Neural cell (in vitro differentiated cells): ENCODE results near the gene G6PD. TPM values are rescaled to one million over a fixed set of nuclear protein-coding genes. Genes with fewer than 3 reads are reported as not detected.

Experiments used
- H2AFZ ChIP-seq: fragments of 200-600, 300-800 bp; sonication (generic), shearing (Covaris generic); 2 replicates; pipeline ENCODE4 v1.6.0; 2014; ENCODE audit warnings: low read depth, mild to moderate bottlenecking, antibody characterized with exemption, low read length, moderate library complexity
- H3F3A ChIP-seq: fragments of 200-600 bp; shearing (Covaris generic); 2 replicates; pipeline ENCODE4 v1.6.1; 2016; ENCODE audit warnings: mild to moderate bottlenecking, moderate library complexity, mixed read lengths, antibody characterized with exemption, low read length; ENCODE audit not compliant: insufficient read depth, poor library complexity, severe bottlenecking
- H3K27ac ChIP-seq: fragments of 200-600, 300-800 bp; sonication (generic), shearing (Covaris generic); 2 replicates; pipeline ENCODE4 v1.5.1; 2014; ENCODE audit warnings: mild to moderate bottlenecking, low read length, moderate library complexity
- H3K27me3 ChIP-seq: fragments of 300-800, 200-600 bp; sonication (generic), shearing (Covaris generic); 2 replicates; pipeline ENCODE4 v1.6.0; 2014; ENCODE audit warnings: mild to moderate bottlenecking, low read depth, low read length, moderate library complexity; ENCODE audit not compliant: insufficient read depth
- H3K36me3 ChIP-seq: fragments of 300-800, 200-600 bp; sonication (generic), shearing (Covaris generic); 2 replicates; pipeline ENCODE4 v1.5.1; 2014; ENCODE audit warnings: mild to moderate bottlenecking, antibody characterized with exemption, low read length, moderate library complexity; ENCODE audit not compliant: insufficient read depth
- H3K4me2 ChIP-seq: fragments of 300-800, 200-600 bp; sonication (generic), shearing (Covaris generic); 2 replicates; pipeline ENCODE4 v1.6.0; 2014; ENCODE audit warnings: mild to moderate bottlenecking, low read length
- H3K4me3 ChIP-seq: fragments of 300-800, 200-600 bp; sonication (generic), shearing (Covaris generic); 2 replicates; pipeline ENCODE4 v1.5.1; 2014; ENCODE audit warnings: mild to moderate bottlenecking, low read length, moderate library complexity
- H3K79me2 ChIP-seq: fragments of 200-600 bp; shearing (Covaris generic); replicated peaks from 2 replicates; pipeline ENCODE4 v1.6.0; 2014; ENCODE audit warnings: mild to moderate bottlenecking, low read length, moderate library complexity; ENCODE audit not compliant: insufficient read depth
- H3K9ac ChIP-seq: fragments of 300-800, 200-600 bp; sonication (generic), shearing (Covaris generic); 2 replicates; pipeline ENCODE4 v1.6.1; 2016; ENCODE audit warnings: mild to moderate bottlenecking, low read length, mixed read lengths
- H3K9me2 ChIP-seq: fragments of 200-600 bp; shearing (Covaris generic); 2 replicates; pipeline ENCODE4 v1.6.1; 2016; ENCODE audit warnings: mild to moderate bottlenecking, low read length, mixed read lengths; ENCODE audit not compliant: insufficient read depth
- H3K9me3 ChIP-seq: fragments of 200-600, 300-800 bp; sonication (generic), shearing (Covaris generic); 2 replicates; pipeline ENCODE4 v1.6.1; 2016; ENCODE audit warnings: mild to moderate bottlenecking, mixed run types, low read length, moderate library complexity, mixed read lengths
- H4K20me1 ChIP-seq: fragments of 200-600 bp; shearing (Covaris generic); 2 replicates; pipeline ENCODE4 v1.6.1; 2016; ENCODE audit warnings: mild to moderate bottlenecking, mixed run types; ENCODE audit not compliant: insufficient read depth
- CTCF ChIP-seq: fragments of 450-650 bp; IDR thresholded peaks from 2 replicates; pipeline ENCODE4 v1.5.1; 2014; ENCODE audit warnings: antibody characterized with exemption, mild to moderate bottlenecking, moderate library complexity; ENCODE audit not compliant: poor library complexity, severe bottlenecking
- EP300 ChIP-seq: fragments of 450-650 bp; conservative IDR thresholded peaks from 2 replicates; pipeline ENCODE4 v1.6.1; 2014; ENCODE audit warnings: antibody characterized with exemption, mild to moderate bottlenecking, moderate library complexity; ENCODE audit not compliant: poor library complexity, severe bottlenecking
- EZH2 ChIP-seq: fragments of 200-600, 300-800 bp; shearing (Covaris generic), sonication (generic); IDR thresholded peaks from 2 replicates; pipeline ENCODE4 v1.6.1; 2014; ENCODE audit warnings: antibody characterized with exemption, low read length, borderline replicate concordance, mild to moderate bottlenecking; ENCODE audit not compliant: insufficient read depth, poor library complexity, severe bottlenecking
- MXI1 ChIP-seq: fragments of 450-650 bp; conservative IDR thresholded peaks from 2 replicates; pipeline ENCODE4 v1.6.1; 2014; ENCODE audit warnings: antibody characterized with exemption, mild to moderate bottlenecking; ENCODE audit not compliant: poor library complexity, severe bottlenecking
- POLR2AphosphoS5 ChIP-seq: IDR thresholded peaks from 2 replicates; pipeline ENCODE4 v1.6.1; 2012
- RAD21 ChIP-seq: fragments of 450-650 bp; conservative IDR thresholded peaks from 2 replicates; pipeline ENCODE4 v1.6.1; 2014; ENCODE audit warnings: antibody characterized with exemption, mild to moderate bottlenecking, moderate library complexity
- REST ChIP-seq: IDR thresholded peaks from 2 replicates; pipeline ENCODE4 v1.6.1; 2012; ENCODE audit warnings: borderline replicate concordance
- SMC3 ChIP-seq: fragments of 450-650 bp; conservative IDR thresholded peaks from 2 replicates; pipeline ENCODE4 v1.6.1; 2014; ENCODE audit warnings: antibody characterized with exemption, mild to moderate bottlenecking, moderate library complexity; ENCODE audit not compliant: poor library complexity
- TAF1 ChIP-seq: IDR thresholded peaks from 2 replicates; pipeline ENCODE4 v1.6.1; 2012; ENCODE audit warnings: low read depth
- polyA plus RNA-seq: library from polyadenylated mRNA; depleted of rRNA; stranded (reverse); fragments of >200 nt; gene quantifications from 2 replicates; pipeline ENCODE4 v1.2.3, GENCODE V29; 2014

G6PD gene
- polyA plus RNA-seq, 1 donor from 2014 or later, result 18.8 TPM

- Histone ChIP-seq H3K27ac (no peak overlapping the region), H3F3A (no peaks in the 10 kb centered on the region), H3K9ac (no peak overlapping the region), H3K4me2 (no peak overlapping the region), H4K20me1 (no peaks in the 10 kb centered on the region), H3K4me3 (no peak overlapping the region), H3K9me2 (no peaks in the 10 kb centered on the region), H3K27me3 (no peaks in the 10 kb centered on the region), H3K36me3 (no peaks in the 10 kb centered on the region), H2AFZ (no peak overlapping the region), H3K79me2 (no peaks in the 10 kb centered on the region), H3K9me3 (no peaks in the 10 kb centered on the region)
- TF ChIP-seq CTCF, result no peak
- TF ChIP-seq EP300, result no peak
- TF ChIP-seq MXI1, result no peak
- TF ChIP-seq TAF1, result no peak
- TF ChIP-seq EZH2, result no peak
- TF ChIP-seq SMC3, result no peak
- no peak for TF ChIP-seq POLR2AphosphoS5
- no peak for TF ChIP-seq RAD21
- no peak for TF ChIP-seq REST
These were observed 63.9 kb downstream of the G6PD start for GRCh38 chrX:154482786-154483185.

- Histone ChIP-seq H3F3A (no peaks in the 10 kb centered on the region), H3K79me2 (no peaks in the 10 kb centered on the region), H3K27ac (no peak overlapping the region), H2AFZ (no peak overlapping the region), H3K9me2 (no peaks in the 10 kb centered on the region), H3K4me3 (no peak overlapping the region), H4K20me1 (no peaks in the 10 kb centered on the region), H3K27me3 (no peaks in the 10 kb centered on the region), H3K9me3 (no peaks in the 10 kb centered on the region), H3K36me3 (no peaks in the 10 kb centered on the region), H3K9ac (no peak overlapping the region), H3K4me2 (no peak overlapping the region)
- TF ChIP-seq EP300, result no peak
- TF ChIP-seq CTCF, result no peak
- TF ChIP-seq RAD21, result no peak
- no peak for TF ChIP-seq POLR2AphosphoS5
- no peak for TF ChIP-seq MXI1
- TF ChIP-seq TAF1, result no peak
- no peak for TF ChIP-seq EZH2
- TF ChIP-seq SMC3, result no peak
- TF ChIP-seq REST, result no peak
These were observed 64.6 kb downstream of the G6PD start for GRCh38 chrX:154481911-154482601.
